GM18505 (cell line): ENCODE measurements around the gene TMPRSS11B.
"Not testable (repeated sequence)": the region's sequence is repeated elsewhere in the genome, so short reads cannot be mapped to it uniquely, and the experiment has no call there.

Experiments
- ATAC-seq: cut with Tn5 transposase; IDR thresholded peaks from one replicate; pipeline ENCODE4 v1.9.1; 2021; ENCODE audit not compliant: unreplicated experiment
- POLR2A ChIP-seq: IDR thresholded peaks from 4 replicates; pipeline ENCODE4 v1.6.1; 2011; ENCODE audit warnings: borderline replicate concordance; ENCODE audit not compliant: insufficient read depth, insufficient read length; ENCODE audit errors: extremely low read depth

TMPRSS11B gene

GRCh38 chr4:68264875-68265565, 19.5 kb upstream of the TMPRSS11B start:
- ATAC-seq, result no peak
- no peak for TF ChIP-seq POLR2A

- no peak for ATAC-seq
- no peak for TF ChIP-seq POLR2A
Observed at GRCh38 chr4:68259191-68259590, 13.7 kb upstream of the TMPRSS11B start.

- no peak for TF ChIP-seq POLR2A
Observed at GRCh38 chr4:68257719-68258118, 12.2 kb upstream of the TMPRSS11B start.

GRCh38 chr4:68256284-68256683, 10.8 kb upstream of the TMPRSS11B start:
- TF ChIP-seq POLR2A, result no peak
- ATAC-seq, result no peak

More at GRCh38 chr4:68257719-68258118, 12.2 kb upstream of the TMPRSS11B start:
- no peak for ATAC-seq

GRCh38 chr4:68250151-68250930, 4.8 kb upstream of the TMPRSS11B start:
- no peak for TF ChIP-seq POLR2A
- no peak for ATAC-seq

GRCh38 chr4:68249434-68249833, 3.9 kb upstream of the TMPRSS11B start:
- no peak for TF ChIP-seq POLR2A
- peak; percentile 96 for ATAC-seq

GRCh38 chr4:68240620-68241019, 4.9 kb downstream of the TMPRSS11B start:
- no peak for TF ChIP-seq POLR2A
- ATAC-seq, result no peak

- TF ChIP-seq POLR2A, result no peak
- ATAC-seq, result no peak
Observed at GRCh38 chr4:68228568-68228967, 16.9 kb downstream of the TMPRSS11B start.

- no peak for TF ChIP-seq POLR2A
- no peak for ATAC-seq
Observed at GRCh38 chr4:68218044-68218443, 27.4 kb downstream of the TMPRSS11B start.

- TF ChIP-seq POLR2A, result no peak
- ATAC-seq, result no peak
Observed at GRCh38 chr4:68216501-68216900, 29.0 kb downstream of the TMPRSS11B start.

GRCh38 chr4:68209003-68209402, 36.5 kb downstream of the TMPRSS11B start:
- no peak for ATAC-seq
- TF ChIP-seq POLR2A, result no peak

GRCh38 chr4:68194305-68194704, 51.2 kb downstream of the TMPRSS11B start:
- ATAC-seq, result not testable (repeated sequence)

- no peak for TF ChIP-seq POLR2A
- no peak for ATAC-seq
Observed at GRCh38 chr4:68193194-68193593, 52.3 kb downstream of the TMPRSS11B start.

- TF ChIP-seq POLR2A, result no peak
- ATAC-seq, result no peak
Observed at GRCh38 chr4:68187145-68187544, 58.3 kb downstream of the TMPRSS11B start.
